ENCODE measurements around the gene RGS5.

GRCh38 chr1:163142152-163142551 is 60.6 kb downstream of the RGS5 start:
- TF ChIP-seq CTCF (IDR thresholded peaks at IDR 0.05; ENCODE audit: low read depth, low read length, poor library complexity, severe bottlenecking) (no peak), EZH2phosphoT487 (IDR thresholded peaks at IDR 0.05; ENCODE audit: borderline replicate concordance, low read length) (no peak)
